Skeletal muscle cell (primary cell): ENCODE results near the gene AMZ1.
"Not testable (repeated sequence)": the region's sequence is repeated elsewhere in the genome, so short reads cannot be mapped to it uniquely, and the experiment has no call there.

Experiments used
- DNase-seq: peaks from one replicate; pipeline ENCODE4 v3.0.0-alpha.2; 2010; ENCODE audit warnings: low read depth
- H3K4me3 ChIP-seq: 2 replicates; pipeline ENCODE4 v1.5.1; 2011; ENCODE audit warnings: low read depth, mild to moderate bottlenecking, control low read depth, low read length, moderate library complexity

The AMZ1 gene

DNA sequence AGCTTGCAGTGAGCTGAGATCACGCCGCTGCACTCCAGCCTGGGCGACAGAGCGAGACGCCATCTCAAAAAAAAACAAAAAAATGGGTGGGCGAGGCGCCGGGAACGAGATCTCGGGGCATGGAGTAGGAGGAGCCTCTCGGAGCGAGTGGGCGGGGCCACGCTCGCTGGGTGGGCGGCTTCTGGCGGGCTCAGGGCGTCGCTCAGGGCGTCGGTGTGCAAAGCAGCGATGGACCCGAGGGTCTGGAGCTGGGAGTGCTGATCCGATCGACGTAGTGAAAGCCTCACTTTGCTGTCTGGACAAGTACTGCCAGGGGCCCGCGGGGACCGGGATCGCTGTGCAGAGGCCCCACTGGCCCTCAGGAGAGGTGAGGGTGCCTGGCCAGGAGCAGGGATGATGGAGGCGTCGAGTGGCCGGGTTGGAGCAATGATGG is 22.6 kb upstream of the AMZ1 start:
- no peak for DNase-seq
- H3K4me3 ChIP-seq, result no peak overlapping the region

DNA sequence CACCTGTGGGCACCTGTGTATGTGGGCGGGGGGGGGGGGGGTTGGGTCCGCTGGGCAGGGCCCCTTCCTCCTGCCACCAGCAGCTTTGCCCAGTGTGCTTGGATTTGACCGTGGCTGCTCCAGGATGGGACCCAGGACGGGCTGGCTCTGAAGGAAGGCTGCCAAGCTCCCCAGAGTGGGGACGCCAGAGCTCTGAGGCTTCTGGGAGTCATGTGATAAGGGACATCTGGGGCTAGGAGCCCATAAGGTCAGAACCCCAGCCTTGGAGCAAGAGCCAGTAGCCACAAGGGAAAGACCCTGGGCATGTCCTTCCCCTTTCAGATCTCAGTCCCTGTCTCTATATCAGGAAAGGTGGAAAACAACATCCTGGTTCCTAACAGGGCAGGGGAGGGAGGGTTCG is 21.8 kb upstream of the AMZ1 start:
- no peak for DNase-seq

DNA sequence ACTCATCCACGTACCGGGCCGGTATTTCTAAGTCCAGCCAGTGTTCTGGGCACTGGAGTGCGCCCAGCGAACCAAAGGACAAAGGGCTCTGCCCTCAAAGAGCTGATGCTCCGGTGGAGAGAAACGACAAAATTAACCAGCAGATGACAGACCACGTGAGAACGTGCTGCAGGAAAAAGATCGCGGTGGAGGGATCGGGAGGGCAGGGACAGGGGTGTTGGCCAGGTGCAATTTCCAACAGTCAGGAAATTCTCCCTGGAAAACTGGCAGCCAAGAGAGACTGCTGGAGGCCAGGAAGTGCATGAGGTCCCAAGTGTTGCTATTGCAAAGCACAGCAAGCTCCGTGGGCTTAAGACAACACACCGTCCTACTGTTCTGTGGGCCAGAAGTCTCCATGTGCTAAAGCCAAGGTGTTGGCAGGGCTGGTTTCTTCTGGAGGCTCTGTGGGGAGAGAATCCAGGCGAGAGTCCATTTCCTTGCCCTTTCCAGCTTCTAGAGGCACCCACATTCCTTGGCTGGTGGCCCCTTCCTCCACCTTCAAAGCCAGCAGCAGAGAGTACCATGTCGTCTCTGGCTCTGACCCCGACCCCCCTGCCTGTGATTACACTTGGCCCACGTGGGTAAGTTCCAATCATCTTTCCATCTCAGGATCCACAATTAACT is 21.3 kb upstream of the AMZ1 start:
- no peak for DNase-seq
- no peak overlapping the region for H3K4me3 ChIP-seq

More for the DNA sequence above, 21.8 kb upstream of the AMZ1 start:
- H3K4me3 ChIP-seq, result no peak overlapping the region

DNA sequence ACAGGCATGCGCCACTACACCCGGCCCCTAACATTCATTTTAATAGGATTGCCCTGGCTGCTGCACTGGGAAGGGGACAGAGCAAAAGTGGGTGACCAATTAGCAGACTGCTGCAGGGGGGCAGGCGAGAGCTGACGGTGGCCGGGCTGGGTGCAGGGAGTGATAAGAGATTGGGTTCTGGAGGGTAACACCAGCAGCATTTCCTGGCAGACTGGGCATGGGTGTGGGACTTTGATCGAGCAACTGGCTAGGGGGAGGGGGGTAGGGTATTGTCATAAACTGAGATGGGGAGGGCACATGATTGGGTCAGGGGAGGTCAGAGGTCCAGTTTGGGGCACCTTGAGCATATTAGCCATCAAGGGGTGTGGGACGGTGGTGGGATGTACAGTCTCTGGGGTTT is 20.2 kb upstream of the AMZ1 start:
- no peak for DNase-seq
- no peak overlapping the region for H3K4me3 ChIP-seq

DNA sequence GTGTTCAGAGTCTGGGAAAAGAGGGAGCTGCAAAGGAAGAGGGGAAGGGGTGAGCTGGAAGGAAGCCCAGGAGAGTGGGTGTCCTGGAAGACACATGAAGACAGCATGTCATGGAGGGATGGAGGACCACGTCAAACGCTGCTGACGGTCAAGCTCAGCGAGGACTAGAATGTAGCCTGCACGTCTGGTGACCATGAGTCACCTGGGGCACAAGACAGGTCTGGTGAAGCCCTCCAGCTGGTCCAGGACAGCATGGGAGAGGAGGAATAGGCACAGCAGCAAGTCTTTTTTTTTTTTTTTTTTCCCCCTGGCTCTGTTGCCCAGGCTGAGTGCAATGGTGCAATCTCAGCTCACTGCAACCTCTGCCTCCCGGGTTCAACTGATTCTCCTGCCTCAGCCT is 19.6 kb upstream of the AMZ1 start:
- DNase-seq, result no peak
- no peak overlapping the region for H3K4me3 ChIP-seq

DNA sequence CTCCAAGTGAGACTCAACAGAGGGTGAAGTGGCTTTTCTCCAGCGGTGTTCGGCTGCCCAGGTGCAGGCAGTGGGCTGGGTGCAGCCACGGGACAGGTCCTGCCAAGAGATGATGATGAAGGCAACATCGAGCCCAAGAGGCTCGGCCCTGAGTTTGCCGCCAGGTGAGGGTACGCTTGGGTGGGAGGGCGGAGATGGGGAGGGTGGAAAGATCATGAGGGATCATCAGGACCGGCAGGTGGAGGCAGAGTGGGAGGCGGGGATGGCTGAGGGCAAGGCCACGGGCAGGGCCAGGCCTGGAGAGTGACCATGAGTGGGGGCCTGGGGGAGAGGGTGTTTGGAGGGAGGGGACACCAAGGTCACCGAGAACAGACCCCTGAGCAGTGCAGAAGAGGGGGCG is 17.8 kb upstream of the AMZ1 start:
- DNase-seq, result no peak
- no peak overlapping the region for H3K4me3 ChIP-seq

DNA sequence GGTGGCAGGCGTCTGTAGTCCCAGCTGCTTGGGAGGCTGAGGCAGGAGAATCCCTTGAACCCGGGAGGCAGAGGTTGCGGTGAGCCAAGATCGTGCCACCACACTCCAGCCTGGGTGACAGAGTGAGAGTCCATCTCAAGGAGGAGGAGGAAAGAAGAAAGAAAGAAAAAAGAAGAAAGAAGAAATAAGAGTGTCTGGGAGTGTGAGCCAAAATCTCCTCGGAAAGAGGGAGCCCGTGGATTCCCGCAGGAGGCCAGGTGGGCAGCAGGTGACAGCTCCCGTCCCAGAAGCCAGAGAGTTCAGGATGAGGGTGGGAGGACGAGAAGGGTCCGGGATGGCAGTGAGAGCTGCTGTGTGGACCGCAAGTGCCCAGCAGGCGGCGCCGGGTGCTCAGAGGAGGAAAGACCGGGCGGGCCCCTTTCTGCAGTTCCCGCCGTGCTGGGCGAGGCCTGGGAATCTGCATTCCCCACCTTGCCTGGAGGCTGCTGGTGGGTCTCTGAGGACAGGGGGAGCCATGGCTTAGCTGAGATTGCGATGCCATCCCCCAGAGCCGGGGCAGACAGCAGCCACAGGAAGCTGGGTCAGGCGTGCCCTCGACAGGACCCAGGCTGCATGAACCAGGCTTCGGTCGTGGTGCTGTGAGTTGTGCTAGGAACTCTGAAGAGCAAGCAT is 17.1 kb upstream of the AMZ1 start:
- DNase-seq, result no peak
- no peak overlapping the region for H3K4me3 ChIP-seq

DNA sequence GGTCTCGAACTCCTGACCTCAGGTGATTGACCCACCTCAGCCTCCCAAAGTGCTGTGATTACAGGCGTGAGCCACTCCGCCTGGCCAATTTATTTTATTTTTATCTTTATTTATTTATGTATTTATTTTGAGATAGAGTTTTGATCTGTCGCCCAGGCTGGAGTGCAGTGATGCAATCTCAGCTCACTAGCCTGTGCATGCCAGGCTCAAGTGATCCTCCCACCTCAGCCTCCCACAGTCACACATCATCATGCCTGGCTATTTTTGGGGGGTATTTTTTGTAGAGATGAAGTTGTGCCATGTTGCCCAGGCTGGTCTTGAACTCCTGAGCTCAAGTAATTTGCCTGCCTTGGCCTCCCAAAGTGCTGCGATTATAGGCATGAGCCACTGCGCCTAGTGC is 14.8 kb upstream of the AMZ1 start:
- H3K4me3 ChIP-seq, DNase-seq: not testable (repeated sequence)

DNA sequence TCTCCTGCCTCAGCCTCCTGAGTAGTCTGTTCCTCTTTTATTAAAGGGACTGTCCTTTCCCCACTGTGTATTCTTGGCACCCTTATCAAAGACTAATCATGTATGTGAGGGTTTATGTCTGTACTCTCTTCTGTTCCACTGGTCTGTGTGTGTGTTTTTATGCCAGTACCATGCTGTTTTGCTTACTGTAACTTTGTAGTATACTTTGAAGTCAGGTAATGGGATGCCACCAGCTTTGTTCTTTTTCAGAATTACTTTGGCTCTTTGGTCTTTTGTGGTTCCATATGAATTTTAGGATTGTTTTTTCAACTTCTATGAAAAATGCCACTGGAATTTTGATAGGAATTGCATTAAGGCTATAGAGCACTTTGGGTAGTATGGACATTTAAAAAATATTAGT is 14.1 kb upstream of the AMZ1 start:
- H3K4me3 ChIP-seq, result no peak overlapping the region
- no peak for DNase-seq

DNA sequence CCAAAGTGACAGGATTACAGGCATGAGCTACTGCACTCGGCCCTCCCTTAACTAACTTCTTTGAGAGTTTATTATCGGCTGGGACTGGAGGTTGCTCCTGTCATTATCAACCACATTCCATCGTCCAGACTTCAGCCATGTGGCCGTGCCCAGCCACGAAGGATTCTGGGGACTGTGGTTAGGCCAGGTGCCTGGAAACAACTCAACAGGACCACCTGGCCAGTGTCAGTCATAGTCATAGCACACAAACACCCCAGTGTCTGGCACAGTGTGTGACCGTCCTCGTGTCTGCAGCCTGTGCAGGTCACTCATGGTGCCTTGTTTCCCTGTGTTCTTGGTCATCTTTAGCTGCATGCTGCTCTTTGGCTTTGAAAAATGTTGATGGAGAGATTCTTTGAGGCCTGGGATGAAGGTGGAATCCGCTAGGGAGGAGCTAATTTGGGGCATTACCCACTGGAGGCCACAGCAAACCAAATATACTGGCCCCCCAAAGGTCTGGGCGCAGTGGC is 12.7 kb upstream of the AMZ1 start:
- no peak overlapping the region for H3K4me3 ChIP-seq
- DNase-seq, result no peak

DNA sequence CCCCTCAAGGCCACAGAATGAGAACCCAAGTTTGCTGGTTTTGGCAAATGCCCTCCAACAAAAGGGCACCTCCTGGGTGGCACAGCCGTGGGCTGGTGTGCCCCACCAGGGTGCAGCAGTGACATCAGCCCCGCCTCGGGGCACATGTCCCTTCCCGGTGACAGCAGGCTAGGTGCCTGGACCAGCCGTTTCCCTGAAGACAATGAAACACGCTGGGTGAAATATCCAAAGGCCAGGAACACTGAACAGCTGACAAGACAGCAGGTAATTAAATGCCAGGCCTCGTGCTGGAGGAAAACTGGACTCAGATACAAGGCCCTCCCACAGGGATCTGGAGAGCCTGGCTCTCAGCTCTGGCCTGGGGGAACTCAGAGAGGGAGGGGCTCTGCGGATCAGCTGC is 11.4 kb upstream of the AMZ1 start:
- not testable (repeated sequence) for DNase-seq, H3K4me3 ChIP-seq

DNA sequence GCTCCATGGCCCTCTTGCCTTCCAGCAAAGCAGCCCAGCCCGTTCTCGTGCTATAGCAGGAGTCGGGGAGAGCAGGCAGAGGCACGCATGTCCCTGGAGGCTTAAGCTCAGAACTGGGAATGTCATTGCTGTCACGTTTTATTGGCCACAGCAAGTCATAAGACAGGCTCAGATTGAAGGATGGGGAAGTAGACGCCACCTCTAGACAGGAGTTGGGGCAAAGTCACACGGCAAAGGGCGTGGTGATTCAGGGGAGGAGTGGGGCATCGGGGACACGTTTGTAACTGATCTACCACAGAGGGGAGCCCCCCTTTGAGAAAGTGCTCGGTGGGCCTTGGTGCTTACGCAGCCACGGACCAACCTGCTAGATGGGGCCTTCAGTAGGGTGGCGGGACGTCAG is 9.5 kb upstream of the AMZ1 start:
- H3K4me3 ChIP-seq, DNase-seq: not testable (repeated sequence)

DNA sequence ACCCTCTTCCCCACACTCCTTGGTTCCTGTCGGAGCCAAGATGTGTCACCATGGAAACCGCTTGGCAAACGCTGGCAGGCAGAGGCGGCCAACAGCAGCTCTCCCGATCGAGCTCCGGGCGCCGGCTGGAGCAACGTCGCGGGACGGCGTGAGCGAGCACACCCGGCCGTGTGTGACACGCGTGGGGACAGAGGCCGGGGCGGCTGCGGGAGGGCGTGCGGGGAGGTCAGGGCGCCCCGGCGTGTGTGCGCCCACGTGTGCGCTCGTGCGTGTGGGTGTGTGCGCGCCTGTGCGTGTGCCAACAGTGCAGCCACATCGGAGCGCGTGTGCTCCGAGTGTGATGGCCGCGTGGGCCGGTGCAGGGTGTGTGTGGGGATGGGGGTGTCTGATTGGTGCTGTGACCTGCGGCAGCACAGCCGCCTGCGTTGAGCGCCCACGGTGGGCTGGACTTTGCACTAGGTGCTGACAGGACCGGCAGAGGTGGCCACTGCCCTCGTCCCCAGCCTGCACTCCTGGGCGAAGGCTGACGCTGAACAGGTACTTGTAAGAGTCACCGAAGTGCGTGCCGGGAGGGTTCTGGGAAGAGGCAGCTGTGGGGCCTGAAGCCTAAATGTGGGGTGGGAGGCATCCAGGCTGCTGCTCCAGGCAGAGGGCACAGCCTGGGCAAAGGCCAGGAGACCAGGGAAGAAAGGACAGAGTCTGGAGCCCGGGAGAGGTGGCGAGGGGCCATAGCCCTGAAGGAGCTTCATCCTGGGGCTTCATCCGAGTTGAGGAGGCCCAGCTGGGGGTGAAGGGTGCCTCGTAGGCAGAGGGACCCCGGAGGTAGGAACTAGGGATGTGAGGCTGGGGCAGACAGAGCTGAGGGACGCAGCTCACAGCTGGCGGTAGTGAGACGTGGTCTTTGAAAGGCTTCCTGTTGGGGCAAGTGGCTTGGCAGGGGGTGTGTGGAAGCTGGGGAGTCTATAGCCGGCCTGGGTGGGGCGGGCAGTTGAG is 8.6 kb upstream of the AMZ1 start:
- DNase-seq, H3K4me3 ChIP-seq: not testable (repeated sequence)

DNA sequence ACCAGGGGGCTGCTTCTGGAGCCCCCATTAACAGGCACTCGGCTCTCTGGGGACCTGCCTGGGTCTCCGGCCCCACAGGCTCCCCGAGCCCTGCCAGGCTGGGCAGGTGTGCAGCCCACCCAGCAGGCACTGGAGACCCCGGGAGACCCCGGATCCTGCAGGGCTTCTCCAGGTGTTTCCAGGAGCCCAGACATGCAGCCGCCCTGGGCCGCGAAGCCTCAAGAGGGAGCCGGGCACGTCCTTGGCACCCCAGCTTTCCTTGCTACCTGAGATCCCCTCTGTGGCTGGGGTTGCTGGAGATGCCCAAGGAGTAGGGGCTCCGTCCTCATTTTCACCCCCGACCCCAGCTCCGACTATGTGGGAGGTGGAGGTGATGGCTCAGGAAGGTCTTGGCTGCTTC is 7.7 kb upstream of the AMZ1 start:
- no peak overlapping the region for H3K4me3 ChIP-seq
- DNase-seq, result no peak

DNA sequence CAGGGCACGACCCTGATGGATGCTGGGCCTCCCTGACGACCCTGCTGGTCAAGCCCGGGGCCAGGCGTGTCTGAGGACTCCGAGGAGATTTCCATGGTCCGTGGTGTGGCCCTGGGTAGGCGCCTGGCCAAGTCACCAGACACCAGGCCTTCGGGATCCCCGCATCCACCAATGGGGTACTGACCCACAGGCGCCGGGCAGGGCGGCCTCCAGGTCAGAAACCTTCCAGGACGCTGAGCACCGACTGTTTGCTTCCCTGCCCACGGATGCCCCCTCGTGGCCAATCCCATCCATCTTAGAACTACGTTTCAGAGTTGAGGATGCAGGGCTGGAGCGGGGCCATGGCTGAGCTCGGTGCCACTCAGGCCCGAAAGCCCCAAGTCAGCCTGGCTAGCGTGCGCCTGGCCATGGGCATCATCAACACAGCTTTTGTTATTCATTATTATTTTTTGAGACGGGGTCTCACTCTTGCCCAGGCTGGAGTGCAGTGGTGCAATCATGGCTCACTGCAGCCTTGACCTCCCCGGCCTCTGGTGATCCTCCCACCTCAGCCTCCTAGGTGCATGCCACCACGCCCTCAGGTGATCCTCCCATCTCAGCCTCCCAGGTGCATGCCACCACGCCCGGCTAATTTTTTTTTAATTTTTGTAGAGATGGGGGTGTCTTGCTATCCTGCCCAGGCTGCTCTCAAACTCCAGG is 7.1 kb upstream of the AMZ1 start:
- H3K4me3 ChIP-seq, result no peak overlapping the region
- DNase-seq, result no peak

DNA sequence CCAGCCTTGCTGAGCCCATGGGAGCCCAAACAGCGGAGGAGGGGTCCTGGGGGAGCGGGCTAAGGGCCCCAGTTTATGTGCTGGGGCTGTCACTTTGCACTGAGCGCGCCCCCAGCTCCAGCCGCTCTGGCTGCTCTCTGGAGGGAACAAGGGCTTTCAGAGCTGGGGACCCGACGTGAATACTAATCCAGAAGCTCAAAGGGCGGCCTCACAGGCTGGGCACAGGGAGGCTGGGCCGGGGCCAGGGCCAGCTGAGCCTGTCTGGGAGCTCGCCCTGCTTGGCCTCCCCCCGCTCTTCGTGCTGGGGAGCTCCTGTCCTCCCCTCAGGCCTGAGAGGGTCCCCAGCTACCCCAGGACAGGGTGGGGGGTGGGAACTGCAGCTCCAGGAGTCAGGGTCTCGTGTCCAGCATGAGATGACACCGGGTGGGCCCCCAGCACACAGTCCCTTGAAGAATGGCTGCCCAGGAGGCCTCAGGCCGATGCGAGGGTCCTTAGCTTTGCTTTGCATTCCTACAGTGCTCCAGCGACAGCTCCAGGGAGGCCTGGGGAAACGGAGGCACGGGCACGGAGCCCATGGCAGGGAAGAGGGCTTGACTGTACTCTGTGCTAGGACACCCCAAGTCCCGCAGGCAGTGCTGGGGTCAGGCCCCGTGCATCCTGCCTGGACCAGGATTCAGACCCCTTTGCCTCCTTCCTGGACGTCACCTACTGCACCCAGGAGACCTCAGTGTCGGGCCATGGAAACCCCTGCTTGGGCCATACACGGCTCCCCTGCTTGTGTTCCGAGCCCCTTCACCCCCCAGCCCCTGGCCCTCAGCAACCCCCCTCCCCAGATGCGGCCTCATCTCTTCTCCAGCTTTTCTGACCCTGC is 5.8 kb upstream of the AMZ1 start:
- no peak for DNase-seq

DNA sequence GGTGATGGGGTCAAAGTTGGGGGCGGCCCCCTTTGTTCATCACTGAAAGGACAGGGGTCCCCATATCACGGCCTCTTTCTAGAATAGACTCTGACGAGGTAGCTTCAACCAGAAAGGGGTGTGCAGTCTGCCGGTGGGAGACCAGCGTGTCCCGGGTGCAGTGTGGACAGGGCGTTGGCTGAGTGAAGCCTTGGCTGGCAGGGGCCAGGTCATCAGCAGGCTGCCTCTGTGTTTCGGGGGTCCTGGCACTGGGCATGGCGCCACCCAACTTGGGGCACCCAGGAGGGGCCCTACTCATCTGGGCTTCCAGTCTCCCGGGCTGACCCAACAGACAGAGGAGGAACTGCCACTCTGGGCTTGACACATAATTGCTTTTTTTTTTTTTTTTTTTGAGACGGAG is 3.5 kb upstream of the AMZ1 start:
- no peak for DNase-seq
- H3K4me3 ChIP-seq, result no peak overlapping the region

More for the DNA sequence above, 5.8 kb upstream of the AMZ1 start:
- no peak overlapping the region for H3K4me3 ChIP-seq

DNA sequence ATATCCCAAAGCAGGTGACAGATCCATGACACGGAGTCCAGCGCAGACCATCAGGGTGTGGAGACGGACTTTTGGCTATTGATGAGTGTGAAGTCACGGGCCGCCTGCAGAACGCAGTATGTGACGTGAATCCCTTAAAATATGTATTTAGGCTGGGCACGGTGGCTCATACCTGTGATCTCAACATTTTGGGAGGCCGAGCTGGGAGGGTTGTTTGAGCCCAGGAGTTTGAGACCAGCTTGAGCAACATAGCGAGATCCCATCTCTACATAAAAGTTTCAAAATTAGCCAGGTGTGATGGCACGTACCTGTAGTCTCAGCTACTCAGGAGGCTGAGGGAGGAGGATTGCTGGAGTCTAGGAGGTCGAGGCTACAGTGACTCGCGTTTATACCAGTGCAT is 1.9 kb upstream of the AMZ1 start:
- no peak for DNase-seq

More for the DNA sequence above, 1.9 kb upstream of the AMZ1 start:
- H3K4me3 ChIP-seq, result no peak overlapping the region
